GM18498 (cell line): ENCODE measurements around the gene ISM2.
A peak's percentile ranks its signal among the peaks of the same experiment; 100 is the strongest.

Experiments
- ATAC-seq: cut with Tn5 transposase; IDR thresholded peaks from one replicate; pipeline ENCODE4 v1.9.1; 2021; ENCODE audit warnings: mild to moderate bottlenecking, moderate library complexity; ENCODE audit not compliant: unreplicated experiment

The ISM2 gene

DNA sequence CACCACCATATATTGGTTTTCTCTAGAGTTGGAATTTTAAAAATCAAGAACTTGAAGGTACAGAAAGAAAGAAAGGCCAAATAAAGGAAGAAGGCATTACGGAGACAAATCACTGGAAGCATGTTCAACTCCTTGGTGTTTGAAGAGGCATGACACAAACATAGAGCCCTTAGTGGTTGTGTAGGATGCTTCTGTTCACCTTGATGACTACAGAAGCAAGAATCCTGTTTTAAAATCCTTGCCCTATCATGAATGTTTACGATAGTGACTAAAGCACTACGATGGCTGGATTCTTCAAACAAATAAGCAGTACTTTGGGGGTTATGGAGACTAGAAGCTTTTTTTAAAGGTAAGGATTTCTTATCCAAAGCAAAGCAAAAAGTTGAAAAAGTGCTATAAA is 10.3 kb upstream of the ISM2 start:
- ATAC-seq = no peak

GRCh38 chr14:77508249-77508648 is 9.6 kb upstream of the ISM2 start:
- no peak for ATAC-seq

DNA sequence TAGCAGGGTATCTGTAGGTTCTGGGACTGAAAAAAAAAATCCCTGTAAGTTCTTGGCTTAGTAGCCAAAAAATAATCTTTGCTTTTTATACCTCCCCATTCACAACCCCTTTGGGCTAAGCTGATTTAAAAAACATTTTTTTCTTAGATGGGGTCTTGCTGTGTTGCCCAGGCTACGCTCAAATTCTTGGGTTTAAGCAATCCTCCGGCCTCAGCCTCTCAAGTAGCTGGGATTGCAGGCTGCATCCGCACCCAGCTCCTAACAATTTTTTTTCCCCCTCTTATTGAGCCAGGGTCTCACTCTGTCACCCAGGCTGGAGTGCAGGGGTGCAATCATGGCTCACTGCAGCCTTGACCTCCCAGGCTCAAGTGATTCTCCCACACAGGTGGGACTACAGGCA is 9.1 kb upstream of the ISM2 start:
- no peak for ATAC-seq

DNA sequence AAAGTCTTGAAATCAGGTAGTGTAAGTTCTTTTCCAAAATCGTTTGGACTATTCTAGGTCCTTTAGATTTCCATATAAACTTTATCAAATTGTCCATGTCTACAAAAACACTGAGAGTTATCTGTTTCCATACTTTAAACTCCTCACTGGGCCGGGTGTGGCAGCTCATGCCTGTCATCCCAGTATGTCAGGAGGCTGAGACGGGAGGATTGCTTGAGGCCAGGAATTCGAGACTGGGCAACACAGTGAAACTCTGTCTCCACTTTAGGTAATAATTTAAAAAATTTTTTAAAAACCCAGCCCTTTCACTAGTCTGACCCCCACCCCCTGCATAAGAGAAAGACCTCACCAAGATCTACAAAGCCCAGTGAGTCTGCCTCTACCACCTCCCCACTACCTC is 6.4 kb upstream of the ISM2 start:
- ATAC-seq = no peak

GRCh38 chr14:77503138-77503537 is 4.5 kb upstream of the ISM2 start:
- no peak for ATAC-seq

DNA sequence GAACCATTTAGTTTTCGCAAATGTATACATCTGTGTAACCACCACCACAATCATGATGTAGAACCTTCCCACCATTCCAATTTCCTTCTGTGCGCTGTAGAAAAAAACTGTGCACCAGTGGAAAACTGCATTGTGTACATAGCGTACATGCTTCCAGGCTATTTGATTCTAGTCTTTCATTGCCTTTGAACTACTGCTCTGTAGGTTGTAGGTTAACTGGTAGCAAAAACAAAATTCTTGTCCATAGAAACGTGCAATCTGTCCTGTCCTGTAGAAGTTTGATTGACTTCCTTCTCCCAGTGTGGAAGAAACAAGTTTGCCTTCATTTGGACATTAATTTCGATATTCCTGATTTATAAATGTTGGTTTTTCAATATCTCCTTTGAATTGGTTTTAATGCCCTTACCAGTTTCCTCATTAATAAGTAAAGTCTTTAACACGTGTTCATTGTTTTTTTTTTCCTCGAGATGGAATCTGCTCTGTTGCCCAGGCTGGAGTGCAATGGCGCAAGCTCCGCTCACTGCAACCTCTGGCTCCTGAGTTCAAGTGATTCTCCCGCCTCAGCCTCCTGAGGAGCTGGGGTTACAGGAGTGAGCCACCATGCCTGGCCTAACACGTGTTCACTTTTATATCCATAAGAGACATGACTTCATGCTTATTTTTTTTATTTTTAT is 3.6 kb upstream of the ISM2 start:
- no peak for ATAC-seq

- ATAC-seq = peak; percentile 30
Observed at GRCh38 chr14:77498984-77499527, 440 bp upstream of the ISM2 start.

- ATAC-seq = no peak
Observed at GRCh38 chr14:77495334-77495733, 3.3 kb downstream of the ISM2 start.

- no peak for ATAC-seq
Observed at GRCh38 chr14:77491056-77491455, 7.6 kb downstream of the ISM2 start.

DNA sequence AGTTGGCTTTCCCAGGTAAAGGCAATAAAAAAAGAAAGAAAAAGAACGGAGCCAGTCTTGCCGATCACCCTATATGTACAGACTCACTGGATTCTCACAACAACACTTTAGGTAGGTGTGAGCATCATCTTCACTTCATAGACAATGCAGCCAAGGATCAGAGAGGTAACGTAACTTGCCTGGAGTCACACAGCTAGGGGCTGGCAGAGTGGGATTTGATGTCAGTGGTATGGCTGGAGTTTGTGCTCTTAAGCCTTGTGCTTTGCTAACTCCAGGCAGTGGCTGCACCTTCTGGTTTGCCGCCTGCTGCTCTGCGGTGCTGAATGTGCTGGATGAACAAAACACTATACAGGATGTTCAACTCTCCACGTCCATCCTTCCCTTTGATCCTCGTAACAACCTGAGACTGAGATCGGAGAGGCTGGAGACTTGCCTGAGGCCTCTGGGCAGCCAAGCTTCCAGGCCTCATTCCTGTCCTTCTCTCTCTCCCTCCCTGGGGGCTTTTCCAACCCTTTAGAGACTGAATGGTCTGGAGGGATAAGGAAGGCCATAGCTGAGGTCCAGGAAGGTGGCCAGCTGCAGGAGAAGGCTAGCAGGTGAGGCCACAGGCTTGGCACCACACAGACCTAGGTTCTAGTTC is 8.1 kb downstream of the ISM2 start:
- no peak for ATAC-seq

- no peak for ATAC-seq
Observed at GRCh38 chr14:77489041-77489440, 9.6 kb downstream of the ISM2 start.

DNA sequence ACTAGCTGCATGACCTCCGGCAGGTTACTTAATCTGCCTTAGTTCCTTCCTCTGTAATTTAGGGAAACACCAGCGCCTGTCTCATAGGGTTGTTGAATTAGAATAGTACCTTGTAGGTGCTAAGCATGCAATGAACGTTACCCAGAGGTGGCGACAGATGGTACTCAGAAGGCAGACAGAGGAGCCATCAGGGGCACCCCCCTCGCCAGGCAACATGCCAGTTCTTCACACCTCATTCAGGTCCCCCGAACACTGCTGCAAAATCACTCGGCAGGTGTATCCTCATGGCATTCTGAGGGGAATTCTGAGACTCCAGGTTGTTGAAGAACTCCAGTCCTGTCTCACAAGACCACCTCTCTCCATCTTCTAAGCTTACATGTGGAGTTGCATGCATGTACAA is 10.1 kb downstream of the ISM2 start:
- ATAC-seq = no peak

DNA sequence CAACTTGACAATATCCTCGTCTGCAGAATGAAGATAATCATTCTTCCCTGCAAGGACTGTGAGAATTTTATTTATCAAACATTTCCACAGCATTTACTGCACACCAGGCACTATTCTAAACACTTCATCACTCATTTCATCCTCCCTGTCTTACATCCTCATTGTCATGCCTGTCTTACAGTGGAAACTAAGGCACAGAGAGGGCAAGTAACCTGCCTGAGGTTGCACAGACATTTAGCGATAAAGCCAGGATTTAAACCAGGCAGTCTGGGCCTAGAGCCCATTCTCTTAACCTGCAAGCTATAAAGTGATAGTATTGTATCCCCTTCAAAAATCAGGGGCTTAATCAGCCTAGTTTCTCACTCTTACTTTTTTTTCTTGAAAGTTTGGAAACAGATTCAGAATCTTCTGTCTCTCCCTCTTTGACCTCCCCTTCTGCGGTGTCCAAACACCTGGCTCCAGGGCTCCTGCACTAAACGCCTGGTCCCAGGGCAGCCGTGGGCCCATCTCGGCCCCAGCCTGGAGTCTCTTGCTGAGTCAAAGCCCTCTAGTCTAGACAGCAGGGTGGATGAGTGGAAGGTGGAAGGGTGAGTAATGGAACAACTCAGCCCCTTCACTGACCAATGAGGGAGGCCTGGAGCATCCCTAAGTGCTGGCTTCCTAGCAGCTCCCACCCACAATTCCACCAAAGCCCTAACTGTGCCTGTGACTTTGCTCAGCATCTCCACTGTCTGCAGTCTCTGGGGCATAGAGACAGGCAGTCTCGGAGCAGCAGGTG is 12.5 kb downstream of the ISM2 start:
- no peak for ATAC-seq

DNA sequence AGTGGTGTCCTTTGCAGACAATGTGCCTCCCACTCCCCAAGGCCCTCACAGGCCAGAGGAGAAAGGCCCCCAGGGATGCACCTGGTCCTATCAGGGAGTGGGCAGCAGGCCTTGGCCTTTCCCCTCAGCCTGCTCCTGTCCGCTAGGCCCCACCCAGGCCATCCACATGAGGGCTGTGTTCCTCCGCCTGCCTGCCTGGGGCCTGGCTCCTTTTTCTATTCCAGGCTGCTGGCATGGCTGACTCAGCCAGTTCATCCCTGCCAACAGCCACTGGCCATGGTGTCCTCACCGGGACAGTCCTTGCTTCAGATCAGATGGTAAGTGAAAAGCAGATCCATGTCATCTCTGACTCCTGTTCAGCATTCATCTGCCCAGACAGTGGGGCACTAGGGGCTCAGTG is 13.4 kb downstream of the ISM2 start:
- no peak for ATAC-seq

DNA sequence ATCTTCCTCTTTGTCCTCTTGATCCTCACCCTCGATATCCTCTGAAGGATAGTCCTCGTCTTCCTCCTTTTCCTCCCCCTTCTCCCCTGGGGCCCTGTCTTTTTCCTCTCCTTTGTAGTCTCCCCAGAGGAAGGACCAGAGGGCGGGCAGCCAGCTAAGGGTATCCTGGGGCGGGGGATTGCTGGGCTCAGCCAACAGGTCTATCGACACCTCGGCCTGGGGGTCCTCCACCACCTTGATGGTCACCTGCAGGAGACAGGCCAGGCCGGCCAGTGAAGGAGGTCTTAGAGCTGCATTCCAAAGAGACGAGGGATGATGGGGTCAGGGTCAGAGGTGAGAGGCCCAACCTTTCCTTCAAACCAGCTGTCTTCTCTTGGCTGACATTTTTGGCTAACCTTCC is 16.2 kb downstream of the ISM2 start:
- ATAC-seq = no peak

GRCh38 chr14:77478796-77479195 is 19.8 kb downstream of the ISM2 start:
- peak; percentile 92 for ATAC-seq

- no peak for ATAC-seq
Observed at GRCh38 chr14:77478029-77478428, 20.6 kb downstream of the ISM2 start.

GRCh38 chr14:77475432-77476115 is 23.0 kb downstream of the ISM2 start:
- no peak for ATAC-seq

DNA sequence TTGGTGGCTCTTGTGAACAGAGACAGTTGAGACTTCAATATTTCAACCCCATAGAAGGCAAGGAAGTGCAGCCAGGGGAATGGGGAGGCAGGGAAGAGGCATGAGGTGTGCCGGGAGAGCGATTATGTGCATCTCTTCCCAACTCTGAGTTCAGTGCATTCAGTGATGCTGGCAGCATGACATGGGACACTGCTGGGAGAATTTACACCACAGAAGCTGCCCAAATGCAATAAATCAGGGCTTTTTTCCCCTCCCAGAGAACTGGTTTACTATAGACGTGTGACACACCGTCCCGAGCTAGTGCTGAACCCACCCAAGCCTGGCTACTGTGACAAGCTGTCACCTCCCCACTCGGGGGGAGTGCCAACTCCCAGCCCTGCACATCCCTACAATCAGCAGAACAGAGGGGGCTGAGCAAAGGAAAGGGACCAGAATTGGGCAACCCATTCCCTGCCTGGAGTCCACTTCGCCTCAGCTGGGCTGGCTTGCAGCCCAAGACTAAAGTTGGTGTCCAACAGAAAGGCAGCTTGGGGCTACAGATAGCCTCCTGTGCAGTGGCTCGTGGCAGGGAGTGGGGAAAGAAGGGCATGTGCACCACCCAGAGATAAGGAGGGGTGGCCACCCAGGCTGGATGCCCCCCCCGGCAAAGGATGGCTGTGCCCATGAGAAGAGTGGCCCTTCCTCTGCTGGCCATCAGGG is 24.0 kb downstream of the ISM2 start:
- no peak for ATAC-seq

- no peak for ATAC-seq
Observed at GRCh38 chr14:77473921-77474320, 24.7 kb downstream of the ISM2 start.
